Activated gamma-delta T cell treated with Interleukin-2 at 50 U/mL for 16 hours (primary cell): ENCODE data around the gene IAH1.
"Not testable (repeated sequence)": the region's sequence is repeated elsewhere in the genome, so short reads cannot be mapped to it uniquely, and the experiment has no call there.

Experiments used
- DNase-seq: peaks from one replicate; pipeline ENCODE4 v3.0.0-alpha.2; 2020

The IAH1 gene

GRCh38 chr2:9473985-9474360 is 378 bp upstream of the IAH1 start:
- DNase-seq: peak; percentile 64

DNA sequence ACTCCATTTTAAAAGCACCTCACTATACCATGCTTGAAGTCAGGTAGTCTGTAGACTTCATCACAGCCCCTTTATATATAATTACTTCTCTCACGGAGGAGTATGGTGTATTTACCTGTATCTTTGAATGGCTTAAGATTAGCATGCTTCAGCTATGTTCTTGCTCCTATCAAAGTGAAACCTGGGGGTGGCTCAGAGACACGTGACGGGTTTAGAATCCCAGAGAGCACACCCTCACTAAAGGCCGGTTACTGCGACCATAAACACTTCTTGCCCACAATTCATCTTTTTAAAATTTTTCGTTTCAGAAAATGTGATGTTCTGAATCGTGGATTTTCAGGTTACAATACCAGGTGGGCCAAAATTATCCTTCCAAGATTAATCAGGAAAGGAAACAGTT is 3.6 kb downstream of the IAH1 start:
- DNase-seq: no peak

GRCh38 chr2:9478526-9478925 is 4.2 kb downstream of the IAH1 start:
- DNase-seq: no peak

DNA sequence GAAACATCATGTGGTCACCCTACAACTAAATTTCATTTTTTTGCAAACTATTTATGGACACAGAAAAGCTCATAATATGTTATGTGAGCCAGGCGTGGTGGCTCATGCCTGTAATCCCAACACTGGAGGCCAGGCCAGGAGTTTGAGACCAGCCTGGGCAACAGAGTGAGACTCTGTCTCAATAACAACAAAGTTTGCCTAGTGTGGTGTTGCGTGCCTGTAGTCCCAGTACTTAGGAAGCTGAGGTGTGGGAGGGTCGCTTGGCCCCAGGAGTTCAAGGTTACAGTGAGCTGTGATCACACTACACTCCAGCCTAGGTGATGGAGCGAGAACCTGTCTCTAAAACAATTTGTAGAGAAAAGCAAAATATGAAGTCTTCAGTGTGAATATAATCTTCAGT is 5.8 kb downstream of the IAH1 start:
- no peak for DNase-seq

GRCh38 chr2:9483107-9483506 is 8.8 kb downstream of the IAH1 start:
- DNase-seq: no peak

GRCh38 chr2:9484533-9484932 is 10.2 kb downstream of the IAH1 start:
- no peak for DNase-seq

- DNase-seq: no peak
Observed at GRCh38 chr2:9488583-9489547, 14.5 kb downstream of the IAH1 start.

- DNase-seq: no peak
Observed at GRCh38 chr2:9490789-9491188, 16.4 kb downstream of the IAH1 start.

- DNase-seq: no peak
Observed at GRCh38 chr2:9492927-9493326, 18.6 kb downstream of the IAH1 start.

DNA sequence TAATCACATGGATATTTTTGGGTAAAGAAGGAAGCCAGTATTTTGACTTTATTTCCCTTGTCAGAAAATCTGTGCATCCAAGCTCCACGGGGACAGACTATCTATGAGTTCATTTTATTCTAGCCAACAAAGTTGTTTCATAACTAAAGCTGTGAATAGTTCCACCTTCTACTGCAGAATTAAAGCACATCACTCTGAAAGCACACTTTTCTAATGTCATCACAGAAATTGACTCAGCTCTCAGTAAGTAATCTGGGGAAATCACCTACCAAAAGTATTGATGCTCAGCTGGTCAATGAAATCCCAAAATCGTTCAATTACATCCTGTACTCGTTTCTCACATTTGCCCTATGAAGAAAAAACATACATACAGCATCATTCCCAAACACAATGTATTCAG is 19.1 kb downstream of the IAH1 start:
- DNase-seq: no peak

DNA sequence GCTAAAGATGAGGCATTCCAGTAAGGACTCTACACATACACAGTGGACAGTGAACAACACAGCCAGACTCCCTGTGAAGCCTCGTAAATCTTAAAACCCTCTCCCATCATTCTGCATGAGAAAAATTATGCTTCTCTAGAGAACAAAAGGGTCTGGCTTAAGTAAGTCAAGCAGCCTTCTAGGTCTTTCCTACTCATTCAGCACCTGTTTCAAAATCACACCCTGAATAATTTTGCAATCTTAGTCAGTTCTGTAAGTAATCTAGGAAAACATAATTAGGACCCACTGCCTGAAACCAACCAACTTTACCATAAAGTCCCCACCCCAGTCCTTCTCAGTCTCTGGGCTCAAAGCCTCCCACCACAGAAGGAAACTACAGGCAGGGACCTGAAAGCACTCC is 19.7 kb downstream of the IAH1 start:
- no peak for DNase-seq

GRCh38 chr2:9497017-9497416 is 22.7 kb downstream of the IAH1 start:
- DNase-seq: no peak

GRCh38 chr2:9498210-9498609 is 23.9 kb downstream of the IAH1 start:
- no peak for DNase-seq

- DNase-seq: no peak
Observed at GRCh38 chr2:9508931-9509330, 34.6 kb downstream of the IAH1 start.

DNA sequence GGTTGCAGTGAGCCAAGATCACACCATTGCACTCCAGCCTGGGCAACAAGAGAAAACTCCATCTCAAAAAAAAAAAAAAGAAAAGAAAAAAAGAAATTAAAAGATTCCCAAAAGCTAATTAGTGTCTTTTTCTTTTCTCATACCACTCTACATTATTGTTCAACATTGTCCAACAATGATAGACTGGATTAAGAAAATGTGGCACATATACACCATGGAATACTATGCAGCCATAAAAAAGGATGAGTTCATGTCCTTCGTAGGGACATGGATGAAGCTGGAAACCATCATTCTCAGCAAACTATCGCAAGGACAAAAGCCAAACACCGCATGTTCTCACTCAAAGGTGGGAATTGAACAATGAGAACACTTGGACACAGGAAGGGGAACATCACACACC is 39.6 kb downstream of the IAH1 start:
- not testable (repeated sequence) for DNase-seq

GRCh38 chr2:9517118-9517782 is 42.9 kb downstream of the IAH1 start:
- DNase-seq: no peak

- DNase-seq: no peak
Observed at GRCh38 chr2:9518163-9518562, 43.8 kb downstream of the IAH1 start.

- DNase-seq: no peak
Observed at GRCh38 chr2:9518780-9519179, 44.4 kb downstream of the IAH1 start.

DNA sequence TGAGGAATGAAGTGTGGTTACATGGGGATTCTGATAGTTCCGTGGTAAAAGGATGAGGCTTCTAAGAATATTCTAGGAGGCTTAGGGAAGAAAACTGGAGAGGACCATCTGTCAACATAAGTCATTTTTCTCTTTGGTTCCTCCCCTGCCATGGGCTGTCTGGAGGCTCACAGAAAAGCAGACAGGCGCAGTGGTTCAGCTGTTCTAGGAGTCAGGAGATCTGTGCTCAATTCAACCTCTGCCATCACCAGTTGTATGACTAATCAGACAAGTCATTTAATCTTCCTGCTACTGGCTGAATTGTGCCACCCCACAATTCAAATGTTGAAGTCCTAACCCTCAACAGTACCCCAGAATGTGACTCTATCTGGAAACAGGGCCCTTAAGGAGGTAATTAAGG is 44.9 kb downstream of the IAH1 start:
- no peak for DNase-seq

DNA sequence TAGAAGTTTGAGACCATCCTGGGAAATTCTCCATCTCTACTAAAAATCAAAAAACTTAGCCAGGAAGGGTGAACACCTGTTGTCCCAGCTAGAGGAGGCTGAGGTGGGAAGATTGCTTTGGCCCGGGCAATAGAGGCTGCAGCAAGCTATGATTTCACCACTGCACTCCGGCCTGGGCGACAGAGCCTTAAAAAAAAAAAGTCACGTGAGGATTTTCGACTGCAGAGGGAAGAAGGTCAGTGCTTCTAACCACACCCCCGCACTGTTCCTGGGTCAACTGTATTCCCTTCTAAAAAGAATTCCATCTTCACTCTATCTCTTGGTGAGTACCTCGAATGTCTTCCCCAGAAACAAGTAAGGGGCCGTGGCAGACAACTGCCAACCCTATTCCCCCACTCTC is 49.9 kb downstream of the IAH1 start:
- no peak for DNase-seq

- no peak for DNase-seq
Observed at GRCh38 chr2:9525266-9525665, 50.9 kb downstream of the IAH1 start.

- DNase-seq: no peak
Observed at GRCh38 chr2:9527995-9528787, 53.8 kb downstream of the IAH1 start.

- no peak for DNase-seq
Observed at GRCh38 chr2:9532421-9532820, 58.1 kb downstream of the IAH1 start.

- no peak for DNase-seq
Observed at GRCh38 chr2:9533663-9534062, 59.3 kb downstream of the IAH1 start.
